ENCODE data around the gene DCTN3. TPM values are rescaled to one million over a fixed set of nuclear protein-coding genes. Genes with fewer than 3 reads are reported as not detected.

DCTN3 gene
- total RNA-seq, 1 donor from 2014 or later: 31.7 TPM

GRCh38 chr9:34587271-34587670, 33.0 kb downstream of the DCTN3 start:
- H3K27me3 ChIP-seq: peaks cover 15% of the 10 kb centered on the region
- H3K27ac ChIP-seq: no peak overlapping the region
- no peaks in the 10 kb centered on the region for H3K36me3 ChIP-seq
- TF ChIP-seq CTCF (IDR thresholded peaks at IDR 0.05): no peak
- no peaks in the 10 kb centered on the region for H3K9me3 ChIP-seq
- H3K4me1 ChIP-seq: peaks cover 0 to 23% of the 10 kb centered on the region in 2 donors
- intact Hi-C loops (cut with DNase I): no loop called here
- no peak for DNase-seq (ENCODE audit: low spot score in 2 of 2)
- H3K4me3 ChIP-seq: no peak overlapping the region

- Histone ChIP-seq H3K36me3 (no peaks in the 10 kb centered on the region), H3K4me3 (no peak overlapping the region), H3K27me3 (peaks cover 15% of the 10 kb centered on the region), H3K4me1 (peaks cover 0 to 16% of the 10 kb centered on the region in 2 donors), H3K27ac (no peak overlapping the region), H3K9me3 (no peaks in the 10 kb centered on the region)
- TF ChIP-seq CTCF (IDR thresholded peaks at IDR 0.05): no peak
- DNase-seq (ENCODE audit: low spot score in 2 of 2): no peak
- intact Hi-C loops (cut with DNase I): no loop called here
These were observed 34.2 kb downstream of the DCTN3 start for GRCh38 chr9:34585946-34586669.

GRCh38 chr9:34584970-34585369, 35.3 kb downstream of the DCTN3 start:
- no peak for DNase-seq (ENCODE audit: low spot score in 2 of 2)
- Histone ChIP-seq H3K4me1 (peaks cover 0 to 8% of the 10 kb centered on the region in 2 donors), H3K36me3 (no peaks in the 10 kb centered on the region), H3K27me3 (peaks cover 15% of the 10 kb centered on the region), H3K4me3 (no peak overlapping the region), H3K27ac (no peak overlapping the region), H3K9me3 (no peaks in the 10 kb centered on the region)
- TF ChIP-seq CTCF (IDR thresholded peaks at IDR 0.05): no peak
- intact Hi-C loops (cut with DNase I): no loop called here

- Histone ChIP-seq H3K27ac (no peak overlapping the region), H3K36me3 (no peaks in the 10 kb centered on the region), H3K27me3 (peaks cover 8% of the 10 kb centered on the region), H3K4me3 (no peak overlapping the region), H3K9me3 (no peaks in the 10 kb centered on the region), H3K4me1 (peaks cover 0 to 5% of the 10 kb centered on the region in 2 donors)
- DNase-seq (ENCODE audit: low spot score in 2 of 2): no peak
- no peak for TF ChIP-seq CTCF (IDR thresholded peaks at IDR 0.05)
- intact Hi-C loops (cut with DNase I): no loop called here
These were observed 37.5 kb downstream of the DCTN3 start for GRCh38 chr9:34582787-34583186.

- no peak for TF ChIP-seq CTCF (IDR thresholded peaks at IDR 0.05)
- intact Hi-C loops (cut with DNase I): no loop called here
- peaks cover 11% of the 10 kb centered on the region for H3K27me3 ChIP-seq
These were observed 39.0 kb downstream of the DCTN3 start for GRCh38 chr9:34581318-34581717.

More at GRCh38 chr9:34581318-34581717, 39.0 kb downstream of the DCTN3 start:
- no peak overlapping the region for H3K4me3 ChIP-seq
- DNase-seq (ENCODE audit: low spot score in 2 of 2): no peak
- no peaks in the 10 kb centered on the region for H3K9me3 ChIP-seq
- no peaks in the 10 kb centered on the region for H3K36me3 ChIP-seq
- no peak overlapping the region for H3K27ac ChIP-seq
- H3K4me1 ChIP-seq: peaks cover 0 to 5% of the 10 kb centered on the region in 2 donors

Measured in ascending aorta (tissue), 2 donors.